PC-3 (cell line): ENCODE data around the gene TRAPPC8. TPM values are rescaled to one million over a fixed set of nuclear protein-coding genes. Genes with fewer than 3 reads are reported as not detected.

Source experiments
- ATAC-seq: fragments of 200-7000 bp; cut with Tn5 transposase; 2 replicates; pipeline ENCODE4 v1.9.1; 2020; ENCODE audit warnings: mild to moderate bottlenecking, moderate library complexity
- BruUV-seq: library from RNA; stranded (reverse); fragments of 400-500 nt; replicated peaks from 2 replicates; lab custom pipeline; 2021; lab: Mats Ljungman, UMichigan
- CTCF ChIA-PET: fragments of 300-600 bp; sonication (Branson Sonifier 250); formaldehyde crosslinking; loops from one replicate; lab custom pipeline; 2022; ENCODE audit warnings: antibody characterized with exemption; lab: Charles Lee
- POLR2A ChIA-PET: fragments of 300-600 bp; sonication (Branson Sonifier 250); formaldehyde crosslinking; loops from one replicate; lab custom pipeline; 2022; ENCODE audit warnings: antibody characterized with exemption; ENCODE audit not compliant: unreplicated experiment; lab: Charles Lee
- DNase-seq: peaks from one replicate; pipeline ENCODE4 v3.0.0-alpha.2; 2015
- H2AFZ ChIP-seq: fragments of 300-600 bp; sonication (generic); 2 replicates; pipeline ENCODE4 v1.6.0; 2016; ENCODE audit warnings: antibody characterized with exemption, low read length
- H3F3A ChIP-seq: fragments of 300-600 bp; sonication (generic); one replicate; pipeline ENCODE4 v1.6.0; 2017; ENCODE audit warnings: antibody characterized with exemption, low read length, control low read depth, mild to moderate bottlenecking; ENCODE audit not compliant: unreplicated experiment
- H3K27ac ChIP-seq: fragments of 300-600 bp; sonication (generic); 2 replicates; pipeline ENCODE4 v1.5.1; 2016; ENCODE audit warnings: mild to moderate bottlenecking, low read length
- H3K27me3 ChIP-seq: fragments of 300-600 bp; sonication (generic); 2 replicates; pipeline ENCODE4 v1.6.1; 2016; ENCODE audit warnings: low read length, mixed read lengths
- H3K36me3 ChIP-seq: fragments of 300-600 bp; sonication (generic); 2 replicates; pipeline ENCODE4 v1.6.1; 2016; ENCODE audit warnings: low read depth, mixed run types, low read length, mixed read lengths
- H3K4me1 ChIP-seq: fragments of 300-600 bp; sonication (generic); 2 replicates; pipeline ENCODE4 v1.5.1; 2016; ENCODE audit warnings: low read length; ENCODE audit not compliant: insufficient read depth
- H3K4me2 ChIP-seq: fragments of 300-600 bp; sonication (generic); 2 replicates; pipeline ENCODE4 v1.6.0; 2016; ENCODE audit warnings: low read length
- H3K4me3 ChIP-seq: fragments of 300-600 bp; sonication (generic); 2 replicates; pipeline ENCODE4 v1.5.1; 2016; ENCODE audit warnings: mild to moderate bottlenecking, low read length, mixed read lengths
- H3K79me2 ChIP-seq: fragments of 300-600 bp; sonication (generic); 2 replicates; pipeline ENCODE4 v1.6.1; 2017; ENCODE audit warnings: low read length, mixed read lengths
- H3K9ac ChIP-seq: fragments of 300-600 bp; sonication (generic); 2 replicates; pipeline ENCODE4 v1.6.0; 2016; ENCODE audit warnings: mild to moderate bottlenecking, low read length
- H3K9me2 ChIP-seq: fragments of 300-600 bp; sonication (generic); replicated peaks from 2 replicates; pipeline ENCODE4 v1.6.1; 2016; ENCODE audit warnings: mixed run types, low read length, mixed read lengths
- H3K9me3 ChIP-seq: fragments of 300-600 bp; sonication (generic); 2 replicates; pipeline ENCODE4 v1.6.1; 2016; ENCODE audit warnings: low read length, mixed read lengths
- H4K20me1 ChIP-seq: fragments of 300-600 bp; sonication (generic); 2 replicates; pipeline ENCODE4 v1.6.1; 2016; ENCODE audit warnings: low read length, mixed read lengths
- EZH2 ChIP-seq: fragments of 300-600 bp; sonication (generic); IDR thresholded peaks from one replicate; pipeline ENCODE4 v1.6.1; 2017; ENCODE audit warnings: antibody characterized with exemption, mild to moderate bottlenecking, low read length; ENCODE audit not compliant: unreplicated experiment
- EZH2phosphoT487 ChIP-seq: fragments of 300-600 bp; sonication (generic); IDR thresholded peaks from 2 replicates; pipeline ENCODE4 v1.6.1; 2018; ENCODE audit warnings: mild to moderate bottlenecking, antibody characterized with exemption, low read length, borderline replicate concordance
- intact Hi-C: fragments of 100-400 bp; cut with micrococcal nuclease; formaldehyde crosslinking; loops from 2 replicates; pipeline ENCODE4 v1.9.0; 2023
- total RNA-seq: library from RNA; depleted of rRNA; stranded (reverse); fragments of >200 nt; gene quantifications from 2 replicates; pipeline ENCODE4 v1.2.3, GENCODE V29; 2014
- TF ChIP-seq, protein P1 (sequence below): fragments of 300-600 bp; sonication (generic); conservative IDR thresholded peaks from 2 replicates; pipeline ENCODE4 v1.5.1; 2017; ENCODE audit warnings: antibody characterized with exemption, low read depth, mild to moderate bottlenecking, low read length

Gene TRAPPC8
- total RNA-seq, 1 experiment from 2014 or later, result 10.2 TPM

DNA sequence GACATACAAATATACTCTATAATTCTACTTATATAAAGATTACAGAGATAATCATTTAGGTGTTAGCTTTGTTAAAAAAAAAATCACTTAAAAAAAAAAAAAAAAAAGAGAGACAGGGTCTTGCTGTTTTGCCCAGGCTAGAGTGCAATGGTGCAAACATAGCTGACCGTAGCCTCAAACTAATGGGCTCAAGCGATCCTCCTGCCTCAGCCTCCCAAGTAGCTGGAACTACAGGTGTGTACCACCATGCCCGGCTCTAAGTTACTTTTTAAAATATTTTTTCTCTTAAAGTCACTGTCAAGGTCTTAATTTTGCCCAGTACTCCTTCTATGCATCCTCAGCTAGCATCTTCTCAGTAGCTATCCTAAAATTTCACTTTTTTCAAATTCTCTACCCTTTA lies 105.0 kb downstream of the TRAPPC8 start:
- ChIA-PET POLR2A (no interaction called here), CTCF (no interaction called here)
- TF ChIP-seq EZH2 (no peak), EZH2phosphoT487 (no peak)
- TF ChIP-seq, protein P1, sequence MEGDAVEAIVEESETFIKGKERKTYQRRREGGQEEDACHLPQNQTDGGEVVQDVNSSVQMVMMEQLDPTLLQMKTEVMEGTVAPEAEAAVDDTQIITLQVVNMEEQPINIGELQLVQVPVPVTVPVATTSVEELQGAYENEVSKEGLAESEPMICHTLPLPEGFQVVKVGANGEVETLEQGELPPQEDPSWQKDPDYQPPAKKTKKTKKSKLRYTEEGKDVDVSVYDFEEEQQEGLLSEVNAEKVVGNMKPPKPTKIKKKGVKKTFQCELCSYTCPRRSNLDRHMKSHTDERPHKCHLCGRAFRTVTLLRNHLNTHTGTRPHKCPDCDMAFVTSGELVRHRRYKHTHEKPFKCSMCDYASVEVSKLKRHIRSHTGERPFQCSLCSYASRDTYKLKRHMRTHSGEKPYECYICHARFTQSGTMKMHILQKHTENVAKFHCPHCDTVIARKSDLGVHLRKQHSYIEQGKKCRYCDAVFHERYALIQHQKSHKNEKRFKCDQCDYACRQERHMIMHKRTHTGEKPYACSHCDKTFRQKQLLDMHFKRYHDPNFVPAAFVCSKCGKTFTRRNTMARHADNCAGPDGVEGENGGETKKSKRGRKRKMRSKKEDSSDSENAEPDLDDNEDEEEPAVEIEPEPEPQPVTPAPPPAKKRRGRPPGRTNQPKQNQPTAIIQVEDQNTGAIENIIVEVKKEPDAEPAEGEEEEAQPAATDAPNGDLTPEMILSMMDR, result no peak
- no peaks in the 10 kb centered on the region for H3F3A ChIP-seq
- no peak overlapping the region for H3K4me2 ChIP-seq
- no peaks in the 10 kb centered on the region for H3K4me1 ChIP-seq
- no peaks in the 10 kb centered on the region for H4K20me1 ChIP-seq
- no TSS peak for BruUV-seq
- DNase-seq (no peak), ATAC-seq (no peak)
- no peaks in the 10 kb centered on the region for H3K79me2 ChIP-seq
- no peak overlapping the region for H3K4me3 ChIP-seq
- H3K36me3 ChIP-seq, result 0 out of 2 replicates have a peak, but pooled peaks cover 4% of the 10 kb centered on the region
- H3K27ac ChIP-seq, result no peak overlapping the region
- no peak overlapping the region for H3K9ac ChIP-seq
- no peak overlapping the region for H2AFZ ChIP-seq
- no peaks in the 10 kb centered on the region for H3K27me3 ChIP-seq
- H3K9me3 ChIP-seq, result no peaks in the 10 kb centered on the region
- intact Hi-C loops, result no loop called here
- H3K9me2 ChIP-seq, result no peaks in the 10 kb centered on the region

DNA sequence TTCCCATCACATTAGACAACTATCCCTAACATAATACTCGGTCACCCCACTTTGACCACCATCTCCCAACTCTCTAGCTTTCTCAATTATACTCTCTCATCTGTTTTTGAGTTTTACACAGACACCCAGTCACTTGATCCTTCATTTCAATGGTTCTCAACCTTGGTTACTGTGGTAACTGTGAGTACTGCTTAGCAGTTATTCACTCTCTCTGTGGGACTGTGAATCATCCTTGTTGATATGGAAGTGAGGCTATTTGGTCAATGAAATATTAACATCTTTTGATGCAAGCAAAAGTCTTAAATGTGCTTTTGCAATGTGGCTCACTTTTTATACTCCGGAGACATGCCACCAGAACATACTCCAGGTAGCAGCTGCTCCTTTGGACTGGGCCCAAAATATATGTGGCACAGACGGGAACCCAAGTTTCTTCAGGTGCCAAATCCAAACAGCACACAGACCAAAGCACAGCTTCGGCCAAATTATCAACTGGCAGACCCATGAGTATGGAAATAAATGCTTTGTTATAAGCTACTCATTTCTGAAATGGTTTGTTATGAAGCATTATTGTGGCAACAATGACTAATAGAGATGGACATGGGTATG lies 107.3 kb downstream of the TRAPPC8 start:
- no peak overlapping the region for H3K4me3 ChIP-seq
- POLR2A ChIA-PET, result no interaction called here
- no peak overlapping the region for H3K9ac ChIP-seq
- no peak for ATAC-seq
- no peaks in the 10 kb centered on the region for H3K79me2 ChIP-seq
- H3F3A ChIP-seq, result no peaks in the 10 kb centered on the region
- DNase-seq, result no peak
- H3K36me3 ChIP-seq, result 0 out of 2 replicates have a peak, but pooled peaks cover 4% of the 10 kb centered on the region
- no peaks in the 10 kb centered on the region for H3K9me2 ChIP-seq
- no peaks in the 10 kb centered on the region for H4K20me1 ChIP-seq
- CTCF ChIA-PET, result no interaction called here
- no peaks in the 10 kb centered on the region for H3K4me1 ChIP-seq
- intact Hi-C loops, result no loop called here
- BruUV-seq, result no TSS peak
- H3K4me2 ChIP-seq, result no peak overlapping the region
- H3K27ac ChIP-seq, result no peak overlapping the region
- TF ChIP-seq, protein P1, result no peak
- TF ChIP-seq EZH2 (no peak), EZH2phosphoT487 (no peak)
- no peaks in the 10 kb centered on the region for H3K27me3 ChIP-seq
- H2AFZ ChIP-seq, result no peak overlapping the region
- H3K9me3 ChIP-seq, result no peaks in the 10 kb centered on the region

DNA sequence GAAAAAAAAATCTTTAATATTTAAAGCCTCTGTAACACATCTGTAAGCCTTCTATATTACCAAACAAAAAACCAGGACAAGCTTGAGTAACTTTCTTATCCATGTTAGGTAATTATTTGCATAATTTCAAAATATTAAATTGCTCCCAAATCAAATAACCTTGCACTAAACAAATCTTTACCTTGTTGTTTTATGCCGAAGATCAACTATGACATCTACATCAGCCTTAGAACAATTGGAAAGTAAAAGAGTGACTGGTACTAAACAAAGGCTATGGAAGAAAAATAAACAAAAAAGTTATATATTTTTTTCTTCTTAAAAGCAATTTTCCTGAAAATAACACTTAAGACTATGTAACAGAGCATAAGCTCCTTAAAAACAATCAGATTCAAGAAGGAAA lies 111.0 kb downstream of the TRAPPC8 start:
- no peak overlapping the region for H3K4me2 ChIP-seq
- H3K79me2 ChIP-seq, result no peaks in the 10 kb centered on the region
- H3K4me1 ChIP-seq, result no peaks in the 10 kb centered on the region
- H3K4me3 ChIP-seq, result no peak overlapping the region
- H3K9me2 ChIP-seq, result no peaks in the 10 kb centered on the region
- no peaks in the 10 kb centered on the region for H3K9me3 ChIP-seq
- intact Hi-C loops, result no loop called here
- DNase-seq (no peak), ATAC-seq (no peak)
- no peaks in the 10 kb centered on the region for H3K27me3 ChIP-seq
- ChIA-PET POLR2A (no interaction called here), CTCF (no interaction called here)
- TF ChIP-seq EZH2, result no peak
- TF ChIP-seq, protein P1, result no peak
- no peak for TF ChIP-seq EZH2phosphoT487
- H2AFZ ChIP-seq, result no peak overlapping the region
- H3F3A ChIP-seq, result no peaks in the 10 kb centered on the region
- H3K27ac ChIP-seq, result no peak overlapping the region
- H3K9ac ChIP-seq, result no peak overlapping the region
- H3K36me3 ChIP-seq, result no peaks in the 10 kb centered on the region
- no peaks in the 10 kb centered on the region for H4K20me1 ChIP-seq
- no TSS peak for BruUV-seq
